K562 (cell line): ENCODE measurements around the gene PAX2.

Experiments
- ATF3 ChIP-seq, 2 experiments: fragments of 450-650 bp in 1 of 2; sonication (generic) in 1 of 2; formaldehyde crosslinking in 1 of 2; IDR thresholded peaks in 1 of 2; conservative IDR thresholded peaks in 1 of 2; 2 replicates each; pipeline versions ENCODE4 v1.6.1 to v1.8.1; 2016 to 2023; ENCODE audit warnings: mild to moderate bottlenecking in 2 of 2, moderate library complexity in 2 of 2, inconsistent platforms in 1 of 2, missing genetic modification reagents in 1 of 2
- EZH2 ChIP-seq: IDR thresholded peaks from 2 replicates; pipeline ENCODE4 v1.6.1; 2012; ENCODE audit warnings: low read depth, mild to moderate bottlenecking, inconsistent platforms, low read length, borderline replicate concordance
- GATAD2A ChIP-seq: fragments of 450-650 bp; IDR thresholded peaks from 2 replicates; pipeline ENCODE4 v1.6.1; 2017
- HMG20B ChIP-seq: fragments of 250-450 bp; sonication (Bioruptor Pico); IDR thresholded peaks from 2 replicates; pipeline ENCODE4 v1.5.0; 2021; ENCODE audit warnings: mild to moderate bottlenecking
- ID3 ChIP-seq, 2 experiments: fragments of 250-450 bp in 1 of 2; fragments of 450-650 bp in 1 of 2; sonication (Bioruptor Pico) in 1 of 2; IDR thresholded peaks; 2 replicates each; pipeline versions ENCODE4 v1.6.1 to v1.8.0; 2016 to 2021; ENCODE audit warnings: mild to moderate bottlenecking in 2 of 2, moderate library complexity in 2 of 2, missing compliant biosample characterization in 1 of 2, missing genetic modification characterization in 1 of 2
- MGA ChIP-seq: fragments of 450-650 bp; IDR thresholded peaks from 2 replicates; pipeline ENCODE4 v1.6.1; 2016; ENCODE audit warnings: mild to moderate bottlenecking, moderate library complexity
- PHF8 ChIP-seq: fragments of 200-600 bp; sonication (generic); IDR thresholded peaks from 2 replicates; pipeline ENCODE4 v1.6.1; 2012; ENCODE audit warnings: mixed run types, mild to moderate bottlenecking, inconsistent platforms, low read length, moderate library complexity, borderline replicate concordance
- POLR2AphosphoS5 ChIP-seq: IDR thresholded peaks from 2 replicates; pipeline ENCODE4 v1.6.1; 2011; ENCODE audit warnings: mild to moderate bottlenecking, low read depth, low read length, moderate library complexity; ENCODE audit not compliant: control insufficient read depth, insufficient read depth
- POU5F1 ChIP-seq: fragments of 150-350 bp; IDR thresholded peaks from 2 replicates; pipeline ENCODE4 v1.6.1; 2014; ENCODE audit warnings: borderline replicate concordance, low read length, low read depth, mild to moderate bottlenecking; ENCODE audit not compliant: partially characterized antibody
- PRPF4 ChIP-seq: fragments of 200-400 bp; formaldehyde crosslinking; IDR thresholded peaks from one replicate; pipeline ENCODE4 v1.6.1; 2017; ENCODE audit warnings: low read length, low read depth, mild to moderate bottlenecking; ENCODE audit not compliant: insufficient read depth, poor library complexity, severe bottlenecking
- TARDBP ChIP-seq: fragments of 450-650 bp; IDR thresholded peaks from 2 replicates; pipeline ENCODE4 v1.6.1; 2016
- TF ChIP-seq, protein P1 (sequence below), 3 experiments: IDR thresholded peaks in 2 of 3; conservative IDR thresholded peaks in 1 of 3; 2 replicates each; pipeline ENCODE4 v1.5.1; 2011 to 2012; ENCODE audit warnings: low read length in 3 of 3, mild to moderate bottlenecking in 3 of 3, control low read depth in 2 of 3, improper control_type of control experiment in 1 of 3, inconsistent platforms in 1 of 3, low read depth in 1 of 3, mixed read lengths in 1 of 3, moderate library complexity in 1 of 3; ENCODE audit not compliant: insufficient read depth in 2 of 3
- TF ChIP-seq, protein P2 (sequence below), 2 experiments: IDR thresholded peaks in 1 of 2; conservative IDR thresholded peaks in 1 of 2; 2 replicates each; pipeline ENCODE4 v1.6.1; 2016; ENCODE audit warnings: low read depth in 2 of 2, mild to moderate bottlenecking in 1 of 2, missing compliant biosample characterization in 1 of 2, missing genetic modification characterization in 1 of 2, moderate library complexity in 1 of 2

- TF ChIP-seq PHF8 (no peak), GATAD2A (no peak), POU5F1 (no peak), ATF3 (IDR thresholded peaks at IDR 0.05) (no peak), ATF3 (CRISPR knock-in tag; conservative IDR thresholded peaks at IDR 0.05) (no peak), MGA (no peak), POLR2AphosphoS5 (no peak), ID3 (CRISPR knock-in tag; IDR thresholded peaks at IDR 0.05) (no peak), ID3 (tag; IDR thresholded peaks at IDR 0.05) (no peak), TARDBP (no peak), HMG20B (CRISPR knock-in tag) (no peak), EZH2 (no peak), PRPF4 (no peak)
- TF ChIP-seq, protein P1, sequence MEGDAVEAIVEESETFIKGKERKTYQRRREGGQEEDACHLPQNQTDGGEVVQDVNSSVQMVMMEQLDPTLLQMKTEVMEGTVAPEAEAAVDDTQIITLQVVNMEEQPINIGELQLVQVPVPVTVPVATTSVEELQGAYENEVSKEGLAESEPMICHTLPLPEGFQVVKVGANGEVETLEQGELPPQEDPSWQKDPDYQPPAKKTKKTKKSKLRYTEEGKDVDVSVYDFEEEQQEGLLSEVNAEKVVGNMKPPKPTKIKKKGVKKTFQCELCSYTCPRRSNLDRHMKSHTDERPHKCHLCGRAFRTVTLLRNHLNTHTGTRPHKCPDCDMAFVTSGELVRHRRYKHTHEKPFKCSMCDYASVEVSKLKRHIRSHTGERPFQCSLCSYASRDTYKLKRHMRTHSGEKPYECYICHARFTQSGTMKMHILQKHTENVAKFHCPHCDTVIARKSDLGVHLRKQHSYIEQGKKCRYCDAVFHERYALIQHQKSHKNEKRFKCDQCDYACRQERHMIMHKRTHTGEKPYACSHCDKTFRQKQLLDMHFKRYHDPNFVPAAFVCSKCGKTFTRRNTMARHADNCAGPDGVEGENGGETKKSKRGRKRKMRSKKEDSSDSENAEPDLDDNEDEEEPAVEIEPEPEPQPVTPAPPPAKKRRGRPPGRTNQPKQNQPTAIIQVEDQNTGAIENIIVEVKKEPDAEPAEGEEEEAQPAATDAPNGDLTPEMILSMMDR (IDR thresholded peaks at IDR 0.05 in 2 of 3, conservative IDR thresholded peaks at IDR 0.05 in 1 of 3; ENCODE audit: insufficient read depth in 2 of 3, low read depth in 1 of 3, low read length in 3 of 3) = no peak
- TF ChIP-seq, protein P2, sequence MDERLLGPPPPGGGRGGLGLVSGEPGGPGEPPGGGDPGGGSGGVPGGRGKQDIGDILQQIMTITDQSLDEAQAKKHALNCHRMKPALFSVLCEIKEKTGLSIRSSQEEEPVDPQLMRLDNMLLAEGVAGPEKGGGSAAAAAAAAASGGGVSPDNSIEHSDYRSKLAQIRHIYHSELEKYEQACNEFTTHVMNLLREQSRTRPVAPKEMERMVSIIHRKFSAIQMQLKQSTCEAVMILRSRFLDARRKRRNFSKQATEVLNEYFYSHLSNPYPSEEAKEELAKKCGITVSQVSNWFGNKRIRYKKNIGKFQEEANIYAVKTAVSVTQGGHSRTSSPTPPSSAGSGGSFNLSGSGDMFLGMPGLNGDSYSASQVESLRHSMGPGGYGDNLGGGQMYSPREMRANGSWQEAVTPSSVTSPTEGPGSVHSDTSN (CRISPR knock-in tag; IDR thresholded peaks at IDR 0.05; ENCODE audit: low read depth) = no peak
- TF ChIP-seq, protein P2 (tag; conservative IDR thresholded peaks at IDR 0.05; ENCODE audit: low read depth) = no peak
Measured at GRCh38 chr10:100715445-100716385, 29.7 kb upstream of the PAX2 start.
